Liver (tissue), 9 donors: ENCODE data around the gene RCAN3. TPM values are rescaled to one million over a fixed set of nuclear protein-coding genes. Genes with fewer than 3 reads are reported as not detected.

Experiments
- DNase-seq: peaks from one replicate; pipeline ENCODE4 v3.0.0-alpha.2; 2017; ENCODE audit warnings: low spot score
- H3K27ac ChIP-seq, 2 donors: one replicate each; pipeline ENCODE4 v1.7.0; 2013; ENCODE audit warnings: inconsistent platforms in 2 of 2, low read length in 2 of 2, control low read depth in 1 of 2, low read depth in 1 of 2, mild to moderate bottlenecking in 1 of 2
- H3K27me3 ChIP-seq, 4 donors: one replicate each; pipeline versions ENCODE4 v1.6.1 to v1.7.0; 2013; ENCODE audit warnings: low read length in 3 of 4, inconsistent platforms in 1 of 4, mild to moderate bottlenecking in 1 of 4, moderate library complexity in 1 of 4; ENCODE audit not compliant: control insufficient read depth in 4 of 4, insufficient read depth in 4 of 4
- H3K36me3 ChIP-seq, 4 donors: one replicate each; pipeline versions ENCODE4 v1.6.1 to v1.7.0; 2013; ENCODE audit warnings: low read length in 3 of 4, mild to moderate bottlenecking in 3 of 4, low read depth in 1 of 4, moderate library complexity in 1 of 4; ENCODE audit not compliant: control insufficient read depth in 4 of 4, insufficient read depth in 3 of 4
- H3K4me1 ChIP-seq, 4 donors: one replicate each; pipeline versions ENCODE4 v1.6.1 to v1.7.0; 2013; ENCODE audit warnings: low read length in 3 of 4, mild to moderate bottlenecking in 3 of 4, moderate library complexity in 1 of 4; ENCODE audit not compliant: control insufficient read depth in 4 of 4, insufficient read depth in 4 of 4
- H3K4me3 ChIP-seq, 3 donors: one replicate each; pipeline versions ENCODE4 v1.6.1 to v1.7.0; 2013; ENCODE audit warnings: low read length in 3 of 3, control low read depth in 1 of 3, low read depth in 1 of 3, mild to moderate bottlenecking in 1 of 3
- H3K9ac ChIP-seq, 2 donors: one replicate each; pipeline ENCODE4 v1.7.0; 2013; ENCODE audit warnings: low read length in 2 of 2, mild to moderate bottlenecking in 2 of 2, moderate library complexity in 2 of 2, control low read depth in 1 of 2, low read depth in 1 of 2
- H3K9me3 ChIP-seq, 4 donors: one replicate each; pipeline versions ENCODE4 v1.6.1 to v1.7.0; 2013; ENCODE audit warnings: low read length in 3 of 4; ENCODE audit not compliant: control insufficient read depth in 4 of 4
- CTCF ChIP-seq: fragments of 150-350 bp; IDR thresholded peaks from 2 replicates; pipeline ENCODE4 v1.5.1; 2017; ENCODE audit warnings: improper control_type of control experiment, low read depth, low read length; ENCODE audit not compliant: missing input control
- EGR1 ChIP-seq, 2 donors: IDR thresholded peaks; 2 replicates each; pipeline ENCODE4 v1.6.1; 2016 to 2018; ENCODE audit warnings: antibody characterized with exemption in 2 of 2, low read depth in 2 of 2
- FOXA1 ChIP-seq: IDR thresholded peaks from 2 replicates; pipeline ENCODE4 v1.6.1; 2016; ENCODE audit warnings: antibody characterized with exemption
- FOXA2 ChIP-seq: IDR thresholded peaks from 2 replicates; pipeline ENCODE4 v1.6.1; 2016; ENCODE audit warnings: antibody characterized with exemption
- GABPA ChIP-seq, 2 donors: IDR thresholded peaks in 1 of 2; conservative IDR thresholded peaks in 1 of 2; 2 replicates each; pipeline ENCODE4 v1.6.1; 2016; ENCODE audit warnings: antibody characterized with exemption in 2 of 2, mild to moderate bottlenecking in 1 of 2, moderate library complexity in 1 of 2
- HNF4A ChIP-seq, 2 donors: conservative IDR thresholded peaks; 2 replicates each; pipeline ENCODE4 v1.6.1; 2016; ENCODE audit warnings: antibody characterized with exemption in 2 of 2, mild to moderate bottlenecking in 2 of 2
- HNF4G ChIP-seq: IDR thresholded peaks from 2 replicates; pipeline ENCODE4 v1.6.1; 2016; ENCODE audit warnings: antibody characterized with exemption
- JUND ChIP-seq, 2 donors: IDR thresholded peaks; 2 replicates each; pipeline ENCODE4 v1.6.1; 2016; ENCODE audit warnings: antibody characterized with exemption in 2 of 2
- MAX ChIP-seq: IDR thresholded peaks from 2 replicates; pipeline ENCODE4 v1.6.1; 2016; ENCODE audit warnings: antibody characterized with exemption
- NR2F2 ChIP-seq: IDR thresholded peaks from 2 replicates; pipeline ENCODE4 v1.6.1; 2016; ENCODE audit warnings: antibody characterized with exemption
- REST ChIP-seq: IDR thresholded peaks from 2 replicates; pipeline ENCODE4 v1.6.1; 2016; ENCODE audit warnings: antibody characterized with exemption, mild to moderate bottlenecking
- RXRA ChIP-seq, 2 donors: IDR thresholded peaks; 2 replicates each; pipeline ENCODE4 v1.6.1; 2017 to 2018; ENCODE audit warnings: antibody characterized with exemption in 2 of 2, mild to moderate bottlenecking in 1 of 2
- SP1 ChIP-seq: IDR thresholded peaks from 2 replicates; pipeline ENCODE4 v1.6.1; 2018; ENCODE audit warnings: antibody characterized with exemption, mild to moderate bottlenecking
- TAF1 ChIP-seq: conservative IDR thresholded peaks from 2 replicates; pipeline ENCODE4 v1.6.1; 2016; ENCODE audit warnings: antibody characterized with exemption, mild to moderate bottlenecking
- YY1 ChIP-seq: IDR thresholded peaks from 2 replicates; pipeline ENCODE4 v1.6.1; 2016; ENCODE audit warnings: antibody characterized with exemption, mild to moderate bottlenecking
- WGBS: extraction: QIAGEN DNeasy Blood & Tissue Kit; methylation state at CpG from one replicate; pipeline ENCODE4 v1.1.7; 2013; 5-methylcytosine and 5-hydroxymethylcytosine counted together
- polyA plus RNA-seq, 2 donors: library from polyadenylated mRNA; stranded (reverse) in 1 of 2; unstranded in 1 of 2; fragments of 200-250 nt in 1 of 2; fragments of >200 nt in 1 of 2; fragmentation: Nextera tagmentation in 1 of 2; extraction: Ambion mirVana in 1 of 2; gene quantifications; one replicate each; pipeline versions ENCODE4 v1.2.1 to v1.2.3, GENCODE V29; 2013 to 2015
- total RNA-seq, 2 donors: library from RNA; depleted of rRNA; stranded (reverse); fragments of >200 nt; gene quantifications; one replicate each; pipeline ENCODE4 v1.2.3, GENCODE V29; 2014
- TF ChIP-seq, protein P1 (sequence below): IDR thresholded peaks from 2 replicates; pipeline ENCODE4 v1.6.1; 2016; ENCODE audit warnings: antibody characterized with exemption
- TF ChIP-seq, protein P2 (sequence below): IDR thresholded peaks from 2 replicates; pipeline ENCODE4 v1.6.1; 2016; ENCODE audit warnings: antibody characterized with exemption
- donor health status: healthy.
- donor health status: healthy.
- donor health status: healthy.
- donor health status: healthy.
- donor health status: healthy.

Gene RCAN3
- total and polyA plus RNA-seq, 4 donors, result 0.97 to 3.1 (median 1.2) TPM

- no peak overlapping the region for H3K9ac ChIP-seq
- H3K27ac ChIP-seq, result no peak overlapping the region
- DNase-seq, result no peak
- H3K4me3 ChIP-seq, result no peak overlapping the region
- H3K27me3 ChIP-seq, result no peaks in the 10 kb centered on the region
- H3K36me3 ChIP-seq, result no peaks in the 10 kb centered on the region
- no peaks in the 10 kb centered on the region for H3K4me1 ChIP-seq
- 97% methylated on average over 5 of the region's 5 CpGs for WGBS
- H3K9me3 ChIP-seq, result no peaks in the 10 kb centered on the region
- TF ChIP-seq REST, result no peak
- no peak for TF ChIP-seq TAF1
- TF ChIP-seq SP1, result no peak
- no peak for TF ChIP-seq FOXA1
- no peak for TF ChIP-seq CTCF
- TF ChIP-seq FOXA2, result no peak
- TF ChIP-seq, protein P1, sequence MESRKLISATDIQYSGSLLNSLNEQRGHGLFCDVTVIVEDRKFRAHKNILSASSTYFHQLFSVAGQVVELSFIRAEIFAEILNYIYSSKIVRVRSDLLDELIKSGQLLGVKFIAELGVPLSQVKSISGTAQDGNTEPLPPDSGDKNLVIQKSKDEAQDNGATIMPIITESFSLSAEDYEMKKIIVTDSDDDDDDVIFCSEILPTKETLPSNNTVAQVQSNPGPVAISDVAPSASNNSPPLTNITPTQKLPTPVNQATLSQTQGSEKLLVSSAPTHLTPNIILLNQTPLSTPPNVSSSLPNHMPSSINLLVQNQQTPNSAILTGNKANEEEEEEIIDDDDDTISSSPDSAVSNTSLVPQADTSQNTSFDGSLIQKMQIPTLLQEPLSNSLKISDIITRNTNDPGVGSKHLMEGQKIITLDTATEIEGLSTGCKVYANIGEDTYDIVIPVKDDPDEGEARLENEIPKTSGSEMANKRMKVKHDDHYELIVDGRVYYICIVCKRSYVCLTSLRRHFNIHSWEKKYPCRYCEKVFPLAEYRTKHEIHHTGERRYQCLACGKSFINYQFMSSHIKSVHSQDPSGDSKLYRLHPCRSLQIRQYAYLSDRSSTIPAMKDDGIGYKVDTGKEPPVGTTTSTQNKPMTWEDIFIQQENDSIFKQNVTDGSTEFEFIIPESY, result no peak
- no peak for TF ChIP-seq GABPA (IDR thresholded peaks at IDR 0.05 in 1 of 2, conservative IDR thresholded peaks at IDR 0.05 in 1 of 2)
- TF ChIP-seq NR2F2, result no peak
- TF ChIP-seq EGR1 (IDR thresholded peaks at IDR 0.05; ENCODE audit: low read depth in 2 of 2), result no peak
- TF ChIP-seq RXRA (IDR thresholded peaks at IDR 0.05), result no peak
- TF ChIP-seq MAX, result no peak
- no peak for TF ChIP-seq HNF4A (conservative IDR thresholded peaks at IDR 0.05)
- TF ChIP-seq YY1, result no peak
- TF ChIP-seq HNF4G, result no peak
These were observed 6.3 kb downstream of the RCAN3 start for GRCh38 chr1:24508911-24509310.

GRCh38 chr1:24513706-24514105 lies 11.1 kb downstream of the RCAN3 start:
- H3K9me3 ChIP-seq, result no peaks in the 10 kb centered on the region
- H3K4me1 ChIP-seq, result no peaks in the 10 kb centered on the region
- H3K27me3 ChIP-seq, result no peaks in the 10 kb centered on the region
- no peak for DNase-seq
- no peak overlapping the region for H3K9ac ChIP-seq
- H3K4me3 ChIP-seq, result no peak overlapping the region
- 75% methylated on average over 2 of the region's 2 CpGs for WGBS
- H3K27ac ChIP-seq, result no peak overlapping the region
- no peaks in the 10 kb centered on the region for H3K36me3 ChIP-seq
- no peak for TF ChIP-seq EGR1 (IDR thresholded peaks at IDR 0.05; ENCODE audit: low read depth in 2 of 2)
- no peak for TF ChIP-seq REST
- TF ChIP-seq RXRA (IDR thresholded peaks at IDR 0.05), result no peak
- TF ChIP-seq YY1, result no peak
- no peak for TF ChIP-seq GABPA (IDR thresholded peaks at IDR 0.05 in 1 of 2, conservative IDR thresholded peaks at IDR 0.05 in 1 of 2)
- TF ChIP-seq FOXA1, result no peak
- no peak for TF ChIP-seq SP1
- TF ChIP-seq HNF4G, result no peak
- TF ChIP-seq HNF4A (conservative IDR thresholded peaks at IDR 0.05), result no peak
- no peak for TF ChIP-seq CTCF
- TF ChIP-seq MAX, result no peak
- TF ChIP-seq, protein P2, sequence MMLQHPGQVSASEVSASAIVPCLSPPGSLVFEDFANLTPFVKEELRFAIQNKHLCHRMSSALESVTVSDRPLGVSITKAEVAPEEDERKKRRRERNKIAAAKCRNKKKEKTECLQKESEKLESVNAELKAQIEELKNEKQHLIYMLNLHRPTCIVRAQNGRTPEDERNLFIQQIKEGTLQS, result no peak
- no peak for TF ChIP-seq JUND (IDR thresholded peaks at IDR 0.05)
- no peak for TF ChIP-seq TAF1
